SH-SY5Y (cell line): ENCODE measurements around the gene TRIM14.

Experiments
- GATA2 ChIP-seq: IDR thresholded peaks from 2 replicates; pipeline ENCODE4 v1.6.1; 2011; ENCODE audit warnings: mild to moderate bottlenecking, low read depth, low read length
- GATA3 ChIP-seq: IDR thresholded peaks from 2 replicates; pipeline ENCODE4 v1.6.1; 2011; ENCODE audit warnings: low read depth, mild to moderate bottlenecking, low read length, moderate library complexity

Gene TRIM14

DNA sequence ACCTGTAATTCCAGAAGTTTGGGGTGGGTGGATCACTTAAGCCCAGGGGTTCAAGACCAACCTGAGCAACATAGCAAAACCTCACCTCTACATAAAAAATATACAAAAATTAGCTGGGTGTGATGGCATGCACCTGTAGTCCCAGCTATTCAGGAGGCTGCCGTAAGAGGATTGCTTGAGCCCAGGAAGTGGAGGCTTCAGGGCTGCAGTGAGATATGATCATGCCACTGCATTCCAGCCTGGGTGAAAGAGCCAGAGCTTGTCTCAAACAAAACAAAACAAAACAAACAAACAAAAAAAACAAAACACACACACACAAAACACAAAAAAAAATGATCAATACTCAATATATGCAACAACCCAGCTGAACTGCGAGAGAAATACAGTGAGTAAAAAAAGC is 29.5 kb upstream of the TRIM14 start:
- TF ChIP-seq GATA2 (no peak), GATA3 (no peak)

GRCh38 chr9:98147582-98147981 is 28.6 kb upstream of the TRIM14 start:
- TF ChIP-seq GATA3 (no peak), GATA2 (no peak)

DNA sequence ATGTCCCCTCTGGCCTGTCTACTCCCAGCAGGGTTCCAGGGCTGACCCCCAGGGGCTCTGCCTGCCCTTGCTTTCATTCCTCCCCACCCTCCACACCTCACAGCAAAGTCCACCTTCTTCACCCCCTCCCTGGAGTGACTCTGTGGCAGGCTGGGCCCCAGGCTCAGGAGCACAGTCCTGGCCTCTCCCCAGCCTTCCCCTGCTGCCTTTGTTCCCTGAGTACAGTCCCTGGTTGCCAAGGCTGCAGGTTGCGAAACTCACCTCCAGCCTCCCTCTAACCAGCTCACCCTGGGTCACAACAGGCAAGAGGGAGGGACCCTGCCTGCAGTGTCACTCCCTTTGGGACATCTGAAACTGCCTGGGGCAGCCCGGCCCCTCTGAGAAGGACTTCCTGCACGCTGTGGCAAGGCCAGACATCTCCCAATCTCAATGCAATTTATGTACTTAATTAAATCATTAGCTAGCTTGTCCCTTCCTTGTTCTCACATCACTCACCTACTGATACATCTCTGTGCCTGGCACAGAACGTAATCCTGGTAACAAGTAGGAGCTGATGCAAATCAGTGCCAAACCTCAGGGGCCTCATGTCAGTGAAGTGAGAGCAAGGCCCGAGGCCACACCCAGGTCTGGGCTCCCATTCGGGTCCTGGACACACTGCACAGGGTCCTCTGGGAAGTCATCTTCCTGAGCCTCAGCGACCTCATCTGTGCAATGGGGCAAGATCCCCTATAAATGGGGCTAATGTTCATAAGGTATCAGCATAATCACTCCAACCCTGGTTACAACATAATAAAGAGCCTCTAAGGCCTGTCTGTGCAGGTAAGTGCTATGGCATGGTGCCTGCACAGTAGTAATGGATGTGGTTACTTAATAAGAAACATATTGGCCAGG is 27.3 kb upstream of the TRIM14 start:
- TF ChIP-seq GATA2 (no peak), GATA3 (no peak)

DNA sequence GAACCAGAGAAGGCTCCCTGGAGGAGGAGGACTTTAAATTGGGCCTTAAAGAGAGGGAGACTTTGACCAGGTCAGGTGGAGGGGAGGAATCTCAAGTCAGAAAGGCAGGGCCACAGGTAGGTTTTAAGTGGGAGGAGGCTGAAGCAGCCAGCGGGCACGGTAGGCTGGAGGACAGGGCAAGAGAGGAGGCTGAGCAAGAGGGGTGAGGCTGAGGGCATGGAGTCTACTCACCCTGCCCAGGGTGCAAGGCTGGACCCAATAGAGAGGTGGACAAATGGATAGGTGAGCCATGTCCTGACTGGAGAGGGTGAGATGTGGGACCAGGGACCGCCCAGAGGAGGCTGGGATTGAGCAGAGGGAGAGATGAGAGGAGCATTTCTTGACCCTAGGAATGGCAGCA is 25.6 kb upstream of the TRIM14 start:
- TF ChIP-seq GATA2: no peak
- no peak for TF ChIP-seq GATA3

- TF ChIP-seq GATA3: no peak
These were observed 25.1 kb upstream of the TRIM14 start for GRCh38 chr9:98144076-98144475.

GRCh38 chr9:98142925-98143481 is 24.0 kb upstream of the TRIM14 start:
- no peak for TF ChIP-seq GATA3
- no peak for TF ChIP-seq GATA2

DNA sequence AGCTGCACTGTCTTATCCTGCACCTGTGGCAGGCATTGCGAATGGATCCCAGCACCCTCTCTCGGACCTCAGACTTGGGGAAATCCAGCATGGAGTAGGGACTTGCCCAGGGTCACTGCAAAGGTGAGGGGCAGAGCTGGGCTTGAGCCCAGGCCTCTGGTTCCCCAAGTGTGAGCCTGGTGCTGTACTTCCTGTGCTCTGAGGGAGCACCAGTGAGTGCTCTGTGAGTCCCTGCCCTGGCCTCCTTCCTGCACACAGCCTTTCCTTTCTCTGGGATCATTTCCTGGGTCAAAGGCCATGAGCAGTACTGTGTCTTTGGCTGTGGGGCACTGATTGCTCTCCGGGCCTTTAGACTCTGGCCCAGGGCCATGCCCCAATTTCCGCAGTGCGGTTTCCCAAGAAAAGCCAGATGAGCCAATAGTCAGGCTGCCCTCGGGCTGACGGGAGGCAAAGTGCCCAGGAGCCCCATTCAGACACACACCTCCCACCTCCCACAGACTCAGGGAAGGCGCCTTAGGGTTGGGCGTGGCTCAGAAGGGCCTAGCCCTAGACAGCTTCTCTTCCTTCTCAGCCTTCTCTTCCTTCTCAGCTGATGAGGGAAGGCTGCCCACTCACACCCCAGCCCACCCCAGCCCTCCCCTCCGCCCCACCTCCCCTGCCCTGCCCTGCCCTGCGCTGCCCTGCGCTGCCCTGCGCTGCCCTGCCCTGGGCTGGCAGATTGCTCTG is 23.3 kb upstream of the TRIM14 start:
- TF ChIP-seq GATA3 (no peak), GATA2 (no peak)

- TF ChIP-seq GATA2 (no peak), GATA3 (no peak)
These were observed 21.5 kb upstream of the TRIM14 start for GRCh38 chr9:98140503-98140902.

GRCh38 chr9:98136489-98136888 is 17.5 kb upstream of the TRIM14 start:
- no peak for TF ChIP-seq GATA2
- no peak for TF ChIP-seq GATA3

- TF ChIP-seq GATA2 (no peak), GATA3 (no peak)
These were observed 16.9 kb upstream of the TRIM14 start for GRCh38 chr9:98135938-98136337.

- TF ChIP-seq GATA3: no peak
- TF ChIP-seq GATA2: no peak
These were observed 16.5 kb upstream of the TRIM14 start for GRCh38 chr9:98135558-98135934.

DNA sequence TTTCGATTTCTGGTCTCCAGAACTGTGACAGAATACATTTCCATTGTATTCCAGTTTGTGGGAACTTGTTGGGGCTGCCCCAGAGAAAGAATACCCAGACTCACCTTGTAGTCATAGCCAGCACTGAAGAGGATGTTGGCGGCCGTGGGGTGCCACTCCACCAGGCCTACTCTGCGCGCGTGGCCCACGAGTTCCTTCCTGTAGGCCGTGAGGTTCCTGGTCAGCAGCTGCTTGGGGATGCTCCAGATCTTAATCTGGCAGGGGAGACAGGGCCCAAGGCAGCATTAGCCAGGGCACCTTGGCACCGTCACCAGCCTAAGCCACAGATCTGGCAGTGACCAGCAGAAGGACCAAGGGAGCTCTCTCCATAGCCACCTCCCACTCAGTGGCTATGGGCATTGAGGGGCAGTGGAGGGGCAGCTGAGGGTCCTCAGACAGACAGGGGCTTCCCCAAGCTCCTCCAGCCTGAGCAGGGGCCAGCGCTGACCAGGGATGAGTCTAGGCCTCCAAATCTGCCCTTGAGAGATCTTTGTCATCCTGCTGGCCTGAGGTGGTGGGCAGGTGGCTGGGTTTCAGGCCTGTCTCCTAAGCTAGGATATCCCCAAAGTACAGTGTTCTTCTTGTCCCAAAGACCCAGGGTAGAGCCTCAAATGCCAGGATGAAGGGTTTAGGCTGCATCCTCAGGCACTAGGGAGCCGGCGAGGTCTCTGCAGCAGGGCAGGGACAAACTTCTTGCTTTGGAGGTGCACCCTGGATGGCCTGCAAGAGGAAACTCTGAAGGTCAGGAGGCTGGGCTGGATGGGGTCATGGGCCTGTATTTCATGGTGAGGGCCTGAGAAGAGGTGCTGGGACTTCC is 15.9 kb upstream of the TRIM14 start:
- TF ChIP-seq GATA2 (no peak), GATA3 (no peak)

DNA sequence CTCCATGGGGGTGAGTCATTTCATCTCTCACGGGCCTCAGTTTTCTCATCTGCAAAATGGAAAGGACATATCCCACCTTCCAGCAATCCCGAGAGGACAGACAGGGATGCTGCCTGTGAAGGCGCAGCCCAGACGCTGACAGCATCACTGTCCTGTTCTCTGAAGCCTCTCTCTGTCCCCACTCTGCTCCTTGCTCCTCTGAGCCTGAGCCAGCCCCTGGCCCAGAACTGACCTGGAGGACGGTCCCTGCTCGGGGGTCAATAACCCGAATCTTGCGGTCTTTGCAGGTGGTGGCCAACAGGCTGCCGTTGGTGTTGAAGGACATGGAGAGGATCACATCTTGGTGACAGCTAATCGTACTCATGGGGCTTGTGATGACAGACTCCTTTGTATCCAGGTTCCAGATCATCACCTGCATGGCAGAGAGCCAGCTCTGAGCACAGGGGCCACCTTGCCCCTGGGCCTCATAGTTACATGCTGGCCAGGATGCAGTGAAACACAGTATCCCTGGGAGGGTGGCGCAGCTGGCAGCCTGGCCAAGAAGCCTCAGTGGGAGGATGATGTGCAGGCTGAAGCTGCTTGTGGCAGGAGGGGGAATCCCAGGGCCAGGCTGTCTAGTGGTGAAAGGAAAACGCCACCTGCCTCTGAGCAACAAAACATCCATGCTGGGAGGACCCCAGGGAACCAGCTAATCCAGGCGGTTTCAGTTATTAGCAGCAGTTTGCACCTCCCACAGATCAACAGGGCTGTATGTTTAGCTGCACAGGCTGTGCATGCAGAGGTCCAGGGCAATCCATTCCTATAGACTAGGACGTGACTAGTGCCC is 14.0 kb upstream of the TRIM14 start:
- TF ChIP-seq GATA2: no peak
